Endodermal cell (in vitro differentiated cells): ENCODE data around the gene CACNA2D2. TPM values are rescaled to one million over a fixed set of nuclear protein-coding genes. Genes with fewer than 3 reads are reported as not detected.

Source experiments
- DNase-seq: peaks from one replicate; pipeline ENCODE4 v3.0.0-alpha.2; 2017
- H3K27ac ChIP-seq: 2 replicates; pipeline ENCODE4 v1.5.1; 2013; ENCODE audit warnings: mild to moderate bottlenecking, low read depth, low read length, moderate library complexity
- H3K27me3 ChIP-seq: 2 replicates; pipeline ENCODE4 v1.6.1; 2013; ENCODE audit warnings: mild to moderate bottlenecking, low read length, moderate library complexity; ENCODE audit not compliant: insufficient read depth, control insufficient read depth, poor library complexity, severe bottlenecking
- H3K36me3 ChIP-seq: 2 replicates; pipeline ENCODE4 v1.7.0; 2013; ENCODE audit warnings: mild to moderate bottlenecking, low read length, moderate library complexity; ENCODE audit not compliant: control insufficient read depth, insufficient read depth
- H3K4me1 ChIP-seq: one replicate; pipeline ENCODE4 v1.7.0; 2013; ENCODE audit warnings: low read length; ENCODE audit not compliant: control insufficient read depth, insufficient read depth
- H3K4me3 ChIP-seq: 2 replicates; pipeline ENCODE4 v1.5.1; 2013; ENCODE audit warnings: mild to moderate bottlenecking, low read length, moderate library complexity
- H3K9ac ChIP-seq: 2 replicates; pipeline ENCODE4 v1.6.1; 2013; ENCODE audit warnings: mild to moderate bottlenecking, low read length, moderate library complexity; ENCODE audit not compliant: poor library complexity, severe bottlenecking; ENCODE audit errors: extremely low read depth
- H3K9me3 ChIP-seq: 2 replicates; pipeline ENCODE4 v1.6.1; 2013; ENCODE audit warnings: mild to moderate bottlenecking, low read length, moderate library complexity; ENCODE audit not compliant: control insufficient read depth
- H3K27ac Mint-ChIP-seq: 2 replicates; pipeline ENCODE4 v1.8.0; 2020; ENCODE audit warnings: mixed read lengths
- H3K27me3 Mint-ChIP-seq: 2 replicates; pipeline ENCODE4 v1.8.0; 2021; ENCODE audit warnings: mild to moderate bottlenecking, mixed read lengths; ENCODE audit not compliant: insufficient read depth
- H3K36me3 Mint-ChIP-seq: 2 replicates; pipeline ENCODE4 v1.8.0; 2020; ENCODE audit warnings: low read depth, mixed read lengths
- H3K4me1 Mint-ChIP-seq: 2 replicates; pipeline ENCODE4 v1.8.0; 2020; ENCODE audit warnings: mixed read lengths
- H3K4me3 Mint-ChIP-seq: 2 replicates; pipeline ENCODE4 v1.8.0; 2020; ENCODE audit warnings: mild to moderate bottlenecking, moderate library complexity, mixed read lengths
- H3K9me3 Mint-ChIP-seq: 2 replicates; pipeline ENCODE4 v1.8.0; 2020; ENCODE audit warnings: mild to moderate bottlenecking, mixed read lengths
- CTCF ChIP-seq: fragments of 200-600 bp; sonication (generic); conservative IDR thresholded peaks from 2 replicates; pipeline ENCODE4 v1.5.0; 2021; ENCODE audit warnings: antibody characterized with exemption, mild to moderate bottlenecking
- WGBS, 2 experiments: methylation state at CpG; one replicate each; pipeline versions ENCODE4 v1.1.5 to v1.1.7; 2013; ENCODE audit warnings: missing lambda C conversion rate in 2 of 2, mixed read lengths in 1 of 2; ENCODE audit not compliant: insufficient coverage in 1 of 2, insufficient read length in 1 of 2; 5-methylcytosine and 5-hydroxymethylcytosine counted together
- total RNA-seq, 2 donors: library from RNA; stranded (reverse); fragmentation: NEBNext Ultra II Directional in 1 of 2; extraction: Animal tissue kit (Norgen Biotek cat#: 25700) in 1 of 2; gene quantifications; 2 replicates in 1 of 2; 3 replicates in 1 of 2; pipeline ENCODE4 v1.2.1, GENCODE V29; 2021

The CACNA2D2 gene
- total RNA-seq, 2 donors from 2014 or later: 17.6 to 20.7 TPM

GRCh38 chr3:50486219-50486888, 17.1 kb downstream of the CACNA2D2 start:
- H3K9ac ChIP-seq: no peak overlapping the region
- Mint-ChIP-seq H3K36me3 (no peaks in the 10 kb centered on the region), H3K27me3 (no peaks in the 10 kb centered on the region), H3K9me3 (no peaks in the 10 kb centered on the region), H3K4me1 (no peaks in the 10 kb centered on the region), H3K4me3 (no peak overlapping the region), H3K27ac (no peak overlapping the region)
- no peaks in the 10 kb centered on the region for H3K27me3 ChIP-seq
- no peaks in the 10 kb centered on the region for H3K36me3 ChIP-seq
- H3K4me3 ChIP-seq: no peak overlapping the region
- DNase-seq: no peak
- H3K4me1 ChIP-seq: peaks cover 6% of the 10 kb centered on the region
- H3K9me3 ChIP-seq: no peaks in the 10 kb centered on the region
- WGBS, 2 experiments: 87 to 100% methylated on average over 2 to 4 of the region's 4 CpGs
- H3K27ac ChIP-seq: no peak overlapping the region
- no peak for TF ChIP-seq CTCF

- WGBS, 2 experiments: 84 to 100% methylated on average over 1 to 8 of the region's 8 CpGs
- no peaks in the 10 kb centered on the region for H3K36me3 Mint-ChIP-seq
- no peaks in the 10 kb centered on the region for H3K9me3 ChIP-seq
- H3K4me3 ChIP-seq: no peak overlapping the region
- H3K4me1 ChIP-seq: peaks cover 3% of the 10 kb centered on the region
- peak overlapping the region; percentile 22 for H3K27ac ChIP-seq
- peaks cover 2% of the 10 kb centered on the region for H3K4me1 Mint-ChIP-seq
- H3K9ac ChIP-seq: no peak overlapping the region
- H3K27ac Mint-ChIP-seq: peak overlapping the region; percentile 5
- no peaks in the 10 kb centered on the region for H3K27me3 Mint-ChIP-seq
- no peak overlapping the region for H3K4me3 Mint-ChIP-seq
- H3K9me3 Mint-ChIP-seq: no peaks in the 10 kb centered on the region
- no peak for TF ChIP-seq CTCF
- DNase-seq: no peak
- no peaks in the 10 kb centered on the region for H3K27me3 ChIP-seq
- H3K36me3 ChIP-seq: no peaks in the 10 kb centered on the region
Measured at GRCh38 chr3:50484722-50485121, 18.7 kb downstream of the CACNA2D2 start.

DNA sequence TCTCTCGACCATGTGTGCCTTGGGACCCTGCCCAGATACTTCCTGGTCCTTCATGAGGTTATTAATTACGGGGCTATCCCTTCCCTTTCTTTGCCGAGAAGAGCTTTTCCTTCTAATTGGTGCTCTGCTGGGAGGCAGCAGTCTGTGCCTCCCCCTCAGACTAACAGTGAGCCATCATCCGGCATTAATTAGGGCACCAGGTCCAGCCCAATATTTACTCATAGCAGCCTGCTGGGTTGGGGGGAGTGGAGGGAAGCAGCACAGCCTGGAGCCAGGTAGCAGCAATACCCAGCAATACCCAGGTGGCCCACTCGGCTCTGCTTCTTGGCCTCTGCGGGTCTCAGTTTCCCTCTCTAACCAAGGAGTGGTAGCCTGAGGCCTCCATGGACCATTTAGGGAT, 20.1 kb downstream of the CACNA2D2 start:
- no peak for TF ChIP-seq CTCF
- 87 to 88% methylated on average over 4 to 6 of the region's 6 CpGs for WGBS, 2 experiments
- H3K27me3 ChIP-seq: no peaks in the 10 kb centered on the region
- Mint-ChIP-seq H3K9me3 (no peaks in the 10 kb centered on the region), H3K27ac (no peak overlapping the region), H3K36me3 (no peaks in the 10 kb centered on the region), H3K4me3 (no peak overlapping the region), H3K4me1 (peaks cover 3% of the 10 kb centered on the region), H3K27me3 (no peaks in the 10 kb centered on the region)
- H3K27ac ChIP-seq: no peak overlapping the region
- no peak overlapping the region for H3K9ac ChIP-seq
- H3K9me3 ChIP-seq: no peaks in the 10 kb centered on the region
- no peak overlapping the region for H3K4me3 ChIP-seq
- peaks cover 7% of the 10 kb centered on the region for H3K4me1 ChIP-seq
- no peaks in the 10 kb centered on the region for H3K36me3 ChIP-seq
- no peak for DNase-seq
